DOHH2 (cell line): ENCODE measurements around the gene CPNE2.

Experiments used
- EZH2phosphoT487 ChIP-seq: fragments of 200-600 bp; sonication (generic); IDR thresholded peaks from 2 replicates; pipeline ENCODE4 v1.6.1; 2017; ENCODE audit warnings: borderline replicate concordance, mild to moderate bottlenecking, antibody characterized with exemption, low read length, moderate library complexity, mixed read lengths
- TF ChIP-seq, protein P1 (sequence below): fragments of 200-600 bp; sonication (generic); IDR thresholded peaks from one replicate; pipeline ENCODE4 v1.5.1; 2014; ENCODE audit warnings: antibody characterized with exemption, mild to moderate bottlenecking, low read depth, low read length; ENCODE audit not compliant: poor library complexity, severe bottlenecking

DNA sequence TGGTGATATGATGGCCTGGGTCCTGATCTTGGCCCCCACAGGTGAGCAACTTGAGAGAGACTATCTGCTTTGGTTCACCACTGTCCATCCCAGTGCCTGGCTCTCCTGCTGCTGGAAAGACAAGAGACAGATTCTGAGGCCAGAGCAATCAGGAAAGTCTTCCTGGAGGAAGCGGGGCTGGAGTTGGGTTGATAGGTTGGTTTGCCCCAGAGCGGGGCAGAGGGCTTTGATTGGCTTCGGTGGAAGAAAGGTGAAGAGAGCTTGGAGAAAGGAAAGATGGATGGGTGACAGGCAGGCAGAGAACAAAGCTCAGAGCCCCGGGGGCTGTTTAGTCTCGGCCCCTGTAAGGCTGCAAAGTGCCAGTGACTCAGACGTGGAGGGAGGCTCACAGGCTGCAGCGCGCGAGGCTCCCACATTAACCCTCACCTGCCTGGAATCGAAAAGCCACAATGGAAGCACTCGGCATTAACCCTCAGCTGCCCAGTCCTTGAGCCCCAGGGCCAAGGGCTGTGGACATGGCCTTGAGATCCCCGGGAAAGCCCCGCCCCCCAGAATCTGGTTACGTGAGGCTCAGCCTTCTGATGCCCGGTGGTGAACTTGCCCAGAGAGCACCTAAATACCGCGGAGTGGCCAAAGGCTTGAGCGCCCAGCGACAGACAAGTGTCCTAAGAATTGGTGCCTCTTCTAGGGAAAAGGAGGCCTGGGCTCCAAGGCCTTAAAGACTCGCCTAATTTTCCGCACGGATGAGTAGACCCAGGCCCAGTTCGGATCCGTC is 996 bp upstream of the CPNE2 start:
- TF ChIP-seq, protein P1, sequence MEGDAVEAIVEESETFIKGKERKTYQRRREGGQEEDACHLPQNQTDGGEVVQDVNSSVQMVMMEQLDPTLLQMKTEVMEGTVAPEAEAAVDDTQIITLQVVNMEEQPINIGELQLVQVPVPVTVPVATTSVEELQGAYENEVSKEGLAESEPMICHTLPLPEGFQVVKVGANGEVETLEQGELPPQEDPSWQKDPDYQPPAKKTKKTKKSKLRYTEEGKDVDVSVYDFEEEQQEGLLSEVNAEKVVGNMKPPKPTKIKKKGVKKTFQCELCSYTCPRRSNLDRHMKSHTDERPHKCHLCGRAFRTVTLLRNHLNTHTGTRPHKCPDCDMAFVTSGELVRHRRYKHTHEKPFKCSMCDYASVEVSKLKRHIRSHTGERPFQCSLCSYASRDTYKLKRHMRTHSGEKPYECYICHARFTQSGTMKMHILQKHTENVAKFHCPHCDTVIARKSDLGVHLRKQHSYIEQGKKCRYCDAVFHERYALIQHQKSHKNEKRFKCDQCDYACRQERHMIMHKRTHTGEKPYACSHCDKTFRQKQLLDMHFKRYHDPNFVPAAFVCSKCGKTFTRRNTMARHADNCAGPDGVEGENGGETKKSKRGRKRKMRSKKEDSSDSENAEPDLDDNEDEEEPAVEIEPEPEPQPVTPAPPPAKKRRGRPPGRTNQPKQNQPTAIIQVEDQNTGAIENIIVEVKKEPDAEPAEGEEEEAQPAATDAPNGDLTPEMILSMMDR: no peak
- TF ChIP-seq EZH2phosphoT487: no peak
